NAMALWA (cell line): Measurements from ENCODE around the gene ZSCAN4.

Source experiments
- DNase-seq: peaks from one replicate; pipeline ENCODE4 v3.0.0-alpha.2; 2015; ENCODE audit warnings: low spot score

ZSCAN4 gene, protein sequence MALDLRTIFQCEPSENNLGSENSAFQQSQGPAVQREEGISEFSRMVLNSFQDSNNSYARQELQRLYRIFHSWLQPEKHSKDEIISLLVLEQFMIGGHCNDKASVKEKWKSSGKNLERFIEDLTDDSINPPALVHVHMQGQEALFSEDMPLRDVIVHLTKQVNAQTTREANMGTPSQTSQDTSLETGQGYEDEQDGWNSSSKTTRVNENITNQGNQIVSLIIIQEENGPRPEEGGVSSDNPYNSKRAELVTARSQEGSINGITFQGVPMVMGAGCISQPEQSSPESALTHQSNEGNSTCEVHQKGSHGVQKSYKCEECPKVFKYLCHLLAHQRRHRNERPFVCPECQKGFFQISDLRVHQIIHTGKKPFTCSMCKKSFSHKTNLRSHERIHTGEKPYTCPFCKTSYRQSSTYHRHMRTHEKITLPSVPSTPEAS

DNA sequence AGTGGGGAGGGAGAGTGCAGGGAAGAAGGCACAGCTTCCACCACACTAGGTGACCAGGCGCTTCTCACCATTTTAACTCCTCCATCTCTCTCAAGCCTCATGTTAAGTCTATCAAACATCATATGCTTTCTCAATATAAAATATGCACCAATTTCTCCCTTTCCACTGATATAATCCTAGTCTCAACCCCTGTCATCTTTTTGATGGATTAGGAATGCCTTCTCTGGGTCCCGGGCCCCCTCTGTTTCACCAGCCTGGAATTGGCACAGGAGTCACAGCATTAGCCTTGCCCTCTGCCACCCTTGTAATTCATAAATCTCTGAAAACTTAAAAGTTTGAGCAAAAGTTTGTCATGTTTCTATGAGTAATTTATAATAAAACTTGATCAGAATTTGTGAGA lies at the start of gene ZSCAN4:
ZSCAN4 (plus strand) TSS at position 301 of the 400 bp plus-strand sequence. CDS start 7,211 bp downstream, outside the sequence.
- DNase-seq: no peak

DNA sequence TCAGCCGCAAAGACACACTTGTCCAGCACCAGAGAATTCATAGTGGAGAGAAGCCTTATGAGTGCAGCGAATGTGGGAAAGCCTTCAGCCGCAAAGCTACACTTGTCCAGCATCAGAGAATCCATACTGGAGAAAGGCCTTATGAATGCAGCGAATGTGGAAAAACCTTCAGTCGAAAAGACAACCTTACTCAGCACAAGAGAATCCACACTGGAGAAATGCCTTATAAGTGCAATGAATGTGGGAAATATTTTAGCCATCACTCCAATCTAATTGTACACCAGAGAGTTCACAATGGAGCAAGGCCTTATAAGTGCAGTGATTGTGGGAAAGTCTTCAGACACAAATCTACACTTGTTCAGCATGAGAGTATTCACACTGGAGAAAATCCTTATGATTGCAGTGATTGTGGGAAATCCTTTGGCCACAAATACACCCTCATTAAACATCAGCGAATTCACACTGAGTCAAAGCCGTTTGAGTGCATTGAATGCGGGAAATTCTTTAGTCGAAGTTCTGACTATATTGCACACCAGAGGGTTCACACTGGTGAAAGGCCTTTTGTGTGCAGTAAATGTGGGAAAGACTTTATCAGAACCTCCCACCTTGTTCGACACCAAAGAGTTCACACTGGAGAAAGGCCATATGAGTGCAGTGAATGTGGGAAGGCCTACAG lies 47.9 kb upstream of the ZSCAN4 start:
- DNase-seq: no peak

DNA sequence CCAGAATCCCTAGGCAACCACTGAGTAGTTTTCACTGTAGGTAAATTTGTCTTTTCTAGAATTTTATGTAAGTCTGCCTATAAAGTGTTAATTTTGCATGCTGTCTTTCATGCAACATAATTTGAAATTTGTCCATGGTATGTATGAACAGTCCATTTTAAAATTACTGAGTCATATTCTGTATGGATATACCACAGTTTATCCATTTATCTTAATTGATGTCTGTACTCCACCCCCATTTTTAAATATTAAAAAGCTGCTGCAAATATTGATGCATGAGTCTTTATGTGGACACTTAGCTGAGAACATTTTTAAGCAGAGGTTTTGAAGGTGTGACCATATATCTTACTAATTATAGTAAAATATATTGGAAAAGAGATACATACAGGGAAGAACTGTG lies 45.6 kb upstream of the ZSCAN4 start:
- DNase-seq: no peak

DNA sequence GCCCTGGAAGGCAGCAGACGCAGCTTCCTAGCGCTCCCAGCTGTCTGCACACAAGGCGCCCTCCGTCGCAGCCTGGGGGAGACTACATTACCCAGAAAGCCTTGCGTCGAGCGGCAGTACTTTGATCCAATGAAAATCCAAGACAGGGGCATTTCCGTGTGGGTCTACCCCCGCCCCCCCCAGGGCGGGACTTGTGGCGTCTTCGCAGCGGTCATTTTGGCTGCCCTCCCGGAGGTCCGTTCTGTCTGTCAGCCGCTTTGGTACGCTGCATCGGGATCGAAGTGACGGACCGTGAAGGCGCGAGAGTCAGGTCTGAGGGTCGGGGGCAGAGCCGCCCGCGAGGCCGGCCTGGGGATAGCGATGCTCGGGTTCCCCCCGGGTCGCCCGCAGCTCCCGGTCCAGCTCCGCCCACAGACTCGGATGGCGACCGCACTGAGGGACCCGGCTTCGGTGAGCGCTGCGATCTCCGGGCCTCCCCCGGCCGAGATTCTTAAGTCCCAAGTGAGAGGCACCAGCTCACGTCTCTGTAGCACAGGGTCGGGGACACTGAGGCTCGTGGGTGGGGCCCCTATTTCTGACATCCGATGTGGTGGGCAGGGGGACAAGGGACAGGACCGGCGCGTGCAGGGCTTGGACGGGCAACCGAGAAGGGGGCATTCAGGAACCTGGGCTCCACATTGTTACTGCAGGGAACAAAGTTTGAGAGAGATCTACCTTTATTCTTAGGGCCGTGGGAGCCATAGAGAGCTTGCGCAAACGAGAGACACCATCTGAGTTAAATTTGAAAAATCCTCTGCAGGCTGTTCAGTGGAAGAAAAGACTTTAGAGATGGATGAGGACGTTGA lies 35.5 kb upstream of the ZSCAN4 start, which contains the start of gene ZNF211:
ZNF211 (plus strand) TSS at position 182 of the 845 bp plus-strand sequence; CDS start at position 361, 179 bp downstream.
- DNase-seq: peak; percentile 95

DNA sequence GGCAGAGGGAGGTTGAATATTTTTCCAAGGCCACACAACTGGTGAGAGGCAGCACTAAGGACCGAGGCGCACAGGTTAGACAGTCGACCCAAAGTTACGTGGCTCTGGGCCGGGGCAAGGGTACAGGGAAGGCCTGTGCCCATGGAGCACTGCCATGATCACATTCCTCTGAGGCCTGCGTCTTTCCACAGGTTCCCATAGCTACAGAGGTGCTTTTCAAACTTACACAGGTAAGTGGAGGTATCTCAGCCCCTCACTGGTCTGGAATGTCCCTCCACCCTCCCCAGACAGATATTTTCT lies 35.0 kb upstream of the ZSCAN4 start:
- DNase-seq: no peak

DNA sequence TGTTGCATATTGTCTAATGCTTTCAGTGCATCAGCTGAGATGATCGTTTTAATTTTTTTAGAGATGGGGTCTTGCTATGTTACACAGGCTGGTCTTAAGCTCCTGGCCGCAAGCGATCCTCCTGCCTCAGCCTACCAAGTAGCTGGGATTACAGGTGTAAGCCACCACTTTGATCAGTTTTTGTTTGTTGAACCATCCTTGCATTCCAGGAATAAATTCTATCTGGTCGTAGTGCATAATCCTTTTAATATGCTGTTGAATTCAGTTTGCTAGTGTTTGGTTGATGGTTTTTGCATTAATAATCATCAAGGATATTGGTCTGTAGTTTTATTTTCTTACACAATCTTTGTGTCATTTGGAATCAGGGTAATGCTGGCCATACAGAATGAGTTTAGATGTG lies 31.4 kb upstream of the ZSCAN4 start:
- DNase-seq: no peak

DNA sequence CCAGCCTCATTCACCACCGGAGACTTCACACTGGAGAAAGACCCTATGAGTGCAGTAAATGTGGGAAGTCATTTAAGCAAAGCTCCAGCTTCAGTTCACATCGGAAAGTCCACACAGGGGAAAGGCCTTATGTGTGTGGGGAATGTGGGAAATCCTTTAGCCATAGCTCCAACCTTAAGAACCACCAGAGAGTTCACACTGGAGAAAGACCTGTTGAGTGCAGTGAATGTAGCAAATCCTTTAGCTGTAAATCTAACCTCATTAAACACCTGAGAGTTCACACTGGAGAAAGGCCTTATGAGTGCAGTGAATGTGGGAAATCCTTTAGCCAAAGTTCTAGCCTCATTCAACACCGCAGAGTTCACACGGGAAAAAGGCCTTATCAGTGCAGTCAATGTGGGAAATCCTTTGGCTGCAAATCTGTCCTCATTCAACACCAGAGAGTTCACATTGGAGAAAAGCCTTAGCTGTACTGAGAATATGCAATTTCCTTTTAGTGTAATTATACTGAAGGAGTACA lies 27.0 kb upstream of the ZSCAN4 start:
- no peak for DNase-seq

DNA sequence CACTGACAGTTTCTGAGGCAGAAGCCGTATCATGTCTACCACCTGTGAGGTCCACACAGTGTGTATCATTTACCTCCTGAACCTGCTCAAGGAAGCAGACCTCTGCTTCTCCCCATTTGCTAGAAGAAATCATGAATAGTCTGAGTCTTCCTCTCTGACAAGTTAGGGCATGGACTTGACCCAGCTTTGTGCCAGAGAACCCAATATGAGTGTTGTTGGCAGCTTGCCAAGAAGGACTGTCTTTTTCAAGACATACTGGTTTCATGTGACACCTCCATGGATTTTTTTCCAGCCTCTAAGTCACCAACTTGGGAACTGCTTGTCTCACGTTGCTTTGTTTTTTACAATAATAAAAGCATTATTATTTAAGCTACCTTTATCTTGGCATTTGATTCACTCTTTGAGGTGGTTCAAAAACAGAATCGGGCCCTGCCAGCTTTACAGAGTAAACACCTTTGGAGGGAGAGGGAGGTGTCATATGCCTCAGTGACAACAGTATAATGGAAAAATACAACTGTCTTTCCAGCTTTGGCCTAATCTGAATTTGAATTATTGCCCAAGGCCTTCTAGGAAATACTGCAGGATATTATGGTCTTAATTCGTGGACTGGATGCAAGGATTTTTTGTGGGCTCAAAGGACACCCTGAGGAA lies 26.2 kb upstream of the ZSCAN4 start:
- DNase-seq: no peak

DNA sequence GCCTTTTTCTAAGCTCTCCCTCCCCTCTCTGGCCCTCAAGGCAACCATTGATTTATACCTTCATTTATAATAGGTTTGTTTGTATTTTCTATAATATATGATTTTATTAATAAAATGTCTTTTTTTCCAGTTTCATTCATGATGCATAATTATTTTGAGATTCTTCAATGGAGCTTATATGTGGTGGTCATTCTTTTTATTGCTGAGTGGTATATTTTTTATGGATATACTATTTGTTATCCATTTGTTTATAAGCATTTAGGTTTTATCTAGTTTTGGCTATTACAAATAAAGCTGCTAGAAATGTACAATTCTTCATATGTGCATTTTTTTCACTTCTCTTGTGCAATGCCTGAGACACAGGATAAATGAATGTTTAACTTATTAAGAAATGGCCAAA lies 25.0 kb upstream of the ZSCAN4 start:
- no peak for DNase-seq

DNA sequence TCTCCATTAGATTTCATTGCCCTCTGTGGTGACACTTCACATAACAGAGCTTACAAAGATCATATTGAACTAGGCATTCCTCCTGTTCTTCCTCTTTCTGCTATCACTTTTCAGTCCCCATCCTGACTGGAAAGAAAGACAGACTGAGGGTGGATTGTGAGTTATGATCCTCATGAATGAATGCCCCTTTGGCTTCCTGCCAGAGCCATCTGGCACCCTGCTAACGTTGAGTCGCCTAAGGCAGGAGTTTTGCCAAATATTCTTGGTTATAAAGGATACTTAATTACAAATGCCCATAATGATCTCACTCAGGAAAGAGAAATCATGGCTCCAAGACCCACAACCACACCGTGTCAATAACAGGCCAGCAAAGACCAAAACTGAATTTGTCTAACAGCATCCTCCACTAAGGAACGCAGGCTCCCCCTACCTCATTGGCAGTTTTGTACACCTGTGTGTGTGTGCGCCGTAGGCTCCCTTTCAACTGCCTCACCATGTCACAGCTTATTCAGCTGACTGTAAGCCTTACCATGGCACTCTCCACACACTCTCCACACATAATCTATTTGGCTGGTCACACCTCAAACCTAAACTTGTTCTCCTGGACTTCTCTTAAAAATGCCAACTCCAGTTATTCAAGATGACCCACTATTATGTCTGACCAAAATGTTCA lies 20.3 kb upstream of the ZSCAN4 start:
- DNase-seq: no peak

DNA sequence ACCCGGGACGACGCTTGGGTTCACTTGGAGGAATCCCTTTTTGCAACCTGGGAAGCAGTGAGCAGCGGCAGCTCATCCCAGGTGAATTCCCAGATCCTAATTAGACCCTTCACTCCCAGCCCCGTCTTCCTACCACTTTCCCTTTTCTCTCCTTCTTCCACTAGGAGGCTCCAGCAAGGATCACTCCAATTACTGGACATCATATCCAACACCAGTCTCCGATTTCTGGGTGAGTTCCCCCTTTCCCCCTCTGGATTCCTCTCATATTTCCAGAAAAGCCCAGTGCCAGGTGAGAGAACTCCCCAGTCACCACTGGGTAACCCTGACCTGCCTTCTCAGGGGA lies 17.1 kb upstream of the ZSCAN4 start:
- no peak for DNase-seq

DNA sequence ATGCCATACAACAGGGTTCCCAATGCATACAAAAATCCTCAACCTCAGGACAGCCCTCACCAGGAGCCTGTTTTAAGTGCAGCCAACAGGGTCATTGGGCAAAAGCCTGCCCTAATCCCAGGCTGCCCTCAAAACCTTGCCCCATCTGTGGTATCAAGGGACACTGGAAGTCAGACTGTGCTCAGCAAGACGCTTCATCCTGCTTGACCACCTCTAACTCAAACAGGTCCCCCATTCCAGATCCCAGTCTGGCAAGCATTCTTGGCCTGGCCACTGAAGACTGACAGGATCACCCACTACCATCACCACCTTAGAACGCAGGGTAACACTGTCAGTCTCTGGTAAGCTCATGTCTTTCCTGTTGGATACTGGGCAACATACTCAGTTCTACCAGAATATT lies 15.0 kb upstream of the ZSCAN4 start:
- DNase-seq: no peak

DNA sequence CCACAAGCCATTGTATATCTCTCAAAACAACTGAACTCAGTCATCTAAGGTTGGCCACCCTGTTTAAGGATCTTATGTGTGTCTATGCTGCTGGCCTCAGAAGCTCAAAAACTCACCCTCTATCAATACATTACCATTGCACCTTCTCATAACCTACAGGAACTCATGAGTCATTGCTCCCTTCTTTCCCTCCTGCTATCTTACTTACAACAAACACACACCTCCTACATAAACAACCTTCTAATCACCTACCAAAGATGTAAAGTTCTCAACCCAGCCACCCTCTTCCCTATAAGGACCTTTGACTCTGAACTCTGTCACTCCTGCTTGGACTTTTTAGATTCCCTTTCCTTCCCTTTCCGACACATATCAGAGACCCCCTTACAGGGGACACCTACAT lies 13.3 kb upstream of the ZSCAN4 start:
- no peak for DNase-seq

DNA sequence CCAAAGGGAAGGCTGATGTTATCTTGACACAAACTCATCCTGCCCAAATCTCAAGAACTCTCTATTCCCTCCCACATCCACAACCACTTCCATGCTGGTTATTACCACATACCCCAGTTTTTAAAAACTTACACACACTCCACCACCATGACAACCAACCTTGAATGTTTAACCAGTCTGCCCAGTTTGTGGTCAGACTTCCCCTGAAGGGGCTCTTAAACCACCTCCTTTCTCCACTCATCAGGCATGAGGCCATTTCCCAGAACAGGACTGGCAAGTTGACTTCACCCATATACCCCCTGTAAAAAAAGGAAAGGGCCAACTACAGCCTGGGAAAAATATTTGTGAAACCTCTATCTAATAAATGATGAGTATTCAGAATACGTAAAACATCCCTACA lies 12.4 kb upstream of the ZSCAN4 start:
- DNase-seq: no peak

DNA sequence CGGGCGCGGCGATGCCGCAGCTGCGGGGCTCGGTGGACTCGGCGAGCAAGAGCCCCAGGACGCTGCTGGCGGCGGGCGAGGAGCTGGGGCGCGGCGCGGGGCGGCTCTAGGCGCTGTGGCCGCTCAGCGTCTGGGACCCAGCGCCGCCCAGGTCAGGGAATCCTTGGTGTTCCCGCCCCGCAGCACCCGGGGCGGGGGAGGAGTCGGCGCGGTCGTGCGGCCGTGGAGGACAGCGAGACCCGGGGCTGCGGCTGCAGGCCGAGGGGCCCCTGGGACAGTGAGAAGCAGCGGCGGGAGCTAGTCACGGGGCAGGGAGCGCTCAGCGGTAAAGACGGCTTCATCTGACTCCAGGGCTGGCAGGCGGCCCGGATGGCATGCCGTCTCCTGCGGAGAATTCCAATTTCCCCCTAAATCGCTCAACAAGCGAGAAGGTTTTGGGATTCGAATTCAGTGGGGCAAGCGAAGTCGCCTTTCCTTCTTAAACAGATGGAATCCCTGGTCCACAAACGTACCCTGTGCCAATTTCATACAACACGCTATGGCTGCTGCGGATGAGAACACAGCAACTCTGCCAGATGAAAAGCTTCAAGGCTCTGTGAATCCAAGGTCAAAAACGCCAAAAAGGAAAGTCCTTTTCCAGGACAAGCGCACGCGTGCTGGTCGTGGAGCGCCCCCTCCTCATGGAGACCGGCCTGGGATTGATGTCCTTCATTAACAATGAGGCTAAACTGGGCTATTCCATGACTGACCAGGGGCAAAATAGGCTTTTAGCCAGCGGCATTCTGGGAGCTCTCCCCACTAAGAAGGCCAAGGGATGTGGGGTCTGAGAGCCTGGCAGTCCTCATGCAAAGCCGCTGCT lies 4.2 kb upstream of the ZSCAN4 start:
- DNase-seq: no peak

DNA sequence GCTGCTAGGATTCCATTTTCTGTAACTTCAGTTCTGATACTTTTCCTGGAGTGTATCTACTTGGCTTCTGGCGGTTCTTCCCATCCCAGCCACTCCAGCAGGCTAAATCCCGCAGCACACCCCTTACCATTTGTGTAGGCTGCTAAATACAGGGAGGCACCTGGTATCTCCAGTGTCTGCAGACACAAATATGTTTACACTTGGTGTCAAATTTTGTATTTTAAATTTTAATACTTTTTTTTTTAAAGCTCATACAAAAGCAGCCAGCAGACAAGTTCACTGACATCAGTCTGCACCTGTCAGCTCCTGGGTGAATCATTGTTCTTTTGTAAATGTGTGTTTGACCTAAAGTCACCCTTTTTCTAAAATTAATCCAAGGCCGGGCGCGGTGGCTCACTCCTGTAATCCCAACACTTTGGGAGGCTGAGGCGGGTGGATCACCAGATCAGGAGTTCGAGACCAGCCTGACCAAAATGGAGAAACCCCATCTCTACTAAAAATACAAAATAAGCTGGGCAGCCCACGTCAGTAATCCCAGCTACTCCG lies 3.4 kb upstream of the ZSCAN4 start:
- no peak for DNase-seq

DNA sequence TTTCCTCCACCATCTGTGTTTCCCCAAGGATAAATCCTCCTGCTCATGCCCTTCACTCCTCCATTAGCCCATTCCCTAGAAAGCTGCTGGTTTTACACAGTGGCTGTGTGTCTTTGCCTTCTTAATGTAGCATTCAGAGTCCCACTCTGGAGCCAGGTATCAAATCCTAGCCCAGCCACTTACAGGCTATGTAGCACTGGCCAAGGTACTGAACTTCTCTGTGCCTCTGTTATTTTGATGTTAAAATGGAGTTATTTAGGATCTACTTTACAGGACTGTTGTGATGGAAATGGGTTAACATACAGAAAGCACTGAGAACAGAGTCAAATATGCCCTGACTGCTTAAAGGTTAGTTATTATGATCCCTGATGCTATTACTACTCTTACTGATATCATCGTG lies 1.5 kb upstream of the ZSCAN4 start:
- no peak for DNase-seq

DNA sequence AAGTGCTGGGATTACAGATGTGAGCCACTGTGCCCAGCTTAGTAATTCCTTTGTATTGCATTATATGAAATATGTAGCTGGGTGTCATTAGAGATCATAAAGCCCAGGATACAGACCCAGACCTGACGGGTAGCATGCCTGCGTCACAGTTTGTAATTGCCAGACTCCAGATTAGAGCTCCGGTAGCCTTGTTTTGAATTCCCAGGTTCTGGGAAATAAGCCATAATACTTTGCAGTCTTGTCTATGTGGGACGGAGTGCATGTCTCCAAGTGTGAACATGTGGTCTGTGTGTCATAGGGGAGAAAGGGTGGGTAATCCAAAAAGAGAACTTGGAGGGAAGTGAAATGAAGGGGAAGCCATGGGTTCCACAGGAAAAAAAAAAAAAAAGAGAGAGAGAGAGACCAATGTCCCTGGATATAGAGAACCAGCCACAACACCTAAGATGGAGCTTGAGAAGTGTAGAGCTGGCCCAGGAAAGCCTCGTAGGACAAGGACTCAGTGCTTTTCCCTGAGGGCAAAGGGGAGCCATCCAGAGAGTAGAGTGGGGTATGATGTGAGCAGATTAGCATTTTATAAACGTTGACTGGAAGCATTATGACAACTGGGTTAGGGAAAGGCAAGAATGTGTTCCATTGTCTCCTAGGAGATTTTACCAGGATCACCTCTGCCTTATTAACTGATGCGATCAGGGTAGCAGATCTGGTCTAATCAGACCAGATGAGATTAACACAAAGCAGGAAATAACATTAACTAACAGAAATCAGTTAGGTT lies 2.6 kb downstream of the ZSCAN4 start:
- DNase-seq: no peak

DNA sequence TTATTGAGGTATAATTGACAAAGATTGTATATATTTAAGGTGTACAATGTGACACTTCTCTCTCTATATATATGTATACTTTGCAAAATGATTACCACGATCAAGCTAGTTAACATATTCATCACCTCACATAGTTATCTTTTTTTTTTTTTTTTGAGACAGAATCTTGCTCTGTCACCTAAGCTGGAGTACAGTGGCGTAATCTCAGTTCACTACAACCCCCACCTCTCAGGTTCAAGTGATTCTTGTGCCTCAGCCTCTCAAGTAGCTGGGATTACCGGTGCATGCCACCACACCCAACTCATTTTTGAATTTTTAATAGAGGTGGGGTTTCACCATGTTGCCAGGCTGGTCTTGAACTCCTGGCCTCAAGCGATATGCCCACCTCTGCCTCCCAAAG lies 3.7 kb downstream of the ZSCAN4 start:
- DNase-seq: no peak

DNA sequence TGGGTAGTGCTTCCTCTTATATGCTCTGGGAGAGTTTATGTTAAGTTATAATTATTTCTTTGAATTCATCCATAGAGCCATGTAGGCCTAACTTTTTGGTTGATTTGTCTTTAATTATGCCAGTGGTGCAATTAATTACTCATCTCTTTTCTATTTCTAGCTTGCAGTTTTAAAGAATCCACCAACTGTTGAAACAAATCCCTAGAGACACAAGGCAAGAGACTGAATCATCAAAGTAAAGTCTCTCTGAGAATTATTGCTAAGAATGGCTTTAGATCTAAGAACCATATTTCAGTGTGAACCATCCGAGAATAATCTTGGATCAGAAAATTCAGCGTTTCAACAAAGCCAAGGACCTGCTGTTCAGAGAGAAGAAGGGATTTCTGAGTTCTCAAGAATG lies 7.1 kb downstream of the ZSCAN4 start:
- no peak for DNase-seq
